ENCODE results near the gene OR51M1.

Gene OR51M1

GRCh38 chr11:5390210-5390609 lies 6.6 kb downstream of the OR51M1 start:
- no peak for DNase-seq (ENCODE audit: low read depth, low spot score)

- no peak for DNase-seq (ENCODE audit: low read depth, low spot score)
Measured at GRCh38 chr11:5394091-5394490, 10.5 kb downstream of the OR51M1 start.

GRCh38 chr11:5398936-5399335 lies 15.3 kb downstream of the OR51M1 start:
- DNase-seq (ENCODE audit: low read depth, low spot score) = no peak

- DNase-seq (ENCODE audit: low read depth, low spot score) = no peak
Measured at GRCh38 chr11:5405173-5405572, 21.6 kb downstream of the OR51M1 start.

- no peak for DNase-seq (ENCODE audit: low read depth, low spot score)
Measured at GRCh38 chr11:5420993-5421392, 37.4 kb downstream of the OR51M1 start.

- DNase-seq (ENCODE audit: low read depth, low spot score) = no peak
Measured at GRCh38 chr11:5421811-5422210, 38.2 kb downstream of the OR51M1 start, which contains the start of gene OR51Q1. Gene OR51Q1 (plus strand): TSS chr11:5422111. CDS start chr11:5422201, 90 bp downstream.

GRCh38 chr11:5423131-5423530 lies 39.5 kb downstream of the OR51M1 start:
- DNase-seq (ENCODE audit: low read depth, low spot score) = no peak

- no peak for DNase-seq (ENCODE audit: low read depth, low spot score)
Measured at GRCh38 chr11:5441414-5441813, 57.8 kb downstream of the OR51M1 start, which contains the start of gene OR51I1. Gene OR51I1 (minus strand): TSS chr11:5441514. CDS start chr11:5441514, 0 bp downstream.

Measured in astrocyte of the hippocampus (primary cell).